Left lobe of liver (tissue), 2 donors: Measurements from ENCODE around the gene ZBTB49. TPM values are rescaled to one million over a fixed set of nuclear protein-coding genes. Genes with fewer than 3 reads are reported as not detected.
"Not testable (repeated sequence)": the region's sequence is repeated elsewhere in the genome, so short reads cannot be mapped to it uniquely, and the experiment has no call there.

Source experiments
- ATAC-seq: fragments of 200-7000 bp; cut with Tn5 transposase; one replicate; pipeline ENCODE4 v1.9.1; 2020; ENCODE audit warnings: mild to moderate bottlenecking, moderate library complexity
- DNase-seq: peaks from one replicate; pipeline ENCODE4 v3.0.0-alpha.2; 2020; ENCODE audit warnings: low spot score
- total RNA-seq: library from RNA; stranded (reverse); gene quantifications from one replicate; pipeline ENCODE4 v1.2.1, GENCODE V29; 2021
- donor health status: DM: no; HTN: no; CAD: no; lungs with moderate emphysema.
- donor health status: DM: no; HTN: yes; CAD: no.

ZBTB49 gene
- total RNA-seq, 1 donor from 2014 or later, result 3.2 TPM

DNA sequence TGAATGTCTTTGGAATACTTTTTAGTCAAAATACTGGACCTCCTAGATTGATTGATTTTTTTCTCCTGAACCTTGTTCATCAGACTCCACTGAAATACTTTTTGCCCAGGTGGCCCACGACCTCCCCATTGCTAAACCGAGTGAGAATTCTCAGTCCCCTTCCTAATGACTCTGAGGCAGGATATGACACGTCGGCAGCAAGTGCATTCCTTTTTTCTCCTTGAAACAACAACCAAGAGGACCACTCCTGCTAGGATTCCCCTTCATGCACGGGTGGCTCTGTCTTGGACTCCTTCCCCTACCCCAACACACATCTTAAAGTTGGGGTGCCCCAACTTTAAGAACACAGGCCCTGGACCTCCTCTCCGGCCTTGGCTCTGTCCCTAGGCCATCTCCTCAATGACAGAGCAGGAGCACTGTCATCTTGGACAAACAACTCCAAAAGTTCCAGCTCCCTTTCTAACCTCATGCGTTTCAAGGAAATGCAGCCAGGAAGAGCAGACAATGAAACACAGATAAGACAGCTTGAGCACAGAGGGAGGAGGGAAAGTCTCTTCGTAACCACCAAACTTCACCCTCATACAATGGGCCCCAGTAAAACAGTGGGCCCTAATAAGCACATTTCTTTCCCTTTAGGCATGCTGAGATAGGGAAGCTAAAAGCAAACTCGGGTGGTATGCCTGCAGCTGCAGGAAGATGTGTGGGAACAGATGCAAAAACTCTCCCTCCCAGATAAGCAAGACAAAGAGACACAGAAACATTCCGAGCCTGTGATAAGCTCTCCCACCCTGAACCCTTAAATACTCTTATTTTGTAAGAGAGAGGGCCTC is 33.9 kb downstream of the ZBTB49 start:
- peak; percentile 48 for ATAC-seq
- no peak for DNase-seq

DNA sequence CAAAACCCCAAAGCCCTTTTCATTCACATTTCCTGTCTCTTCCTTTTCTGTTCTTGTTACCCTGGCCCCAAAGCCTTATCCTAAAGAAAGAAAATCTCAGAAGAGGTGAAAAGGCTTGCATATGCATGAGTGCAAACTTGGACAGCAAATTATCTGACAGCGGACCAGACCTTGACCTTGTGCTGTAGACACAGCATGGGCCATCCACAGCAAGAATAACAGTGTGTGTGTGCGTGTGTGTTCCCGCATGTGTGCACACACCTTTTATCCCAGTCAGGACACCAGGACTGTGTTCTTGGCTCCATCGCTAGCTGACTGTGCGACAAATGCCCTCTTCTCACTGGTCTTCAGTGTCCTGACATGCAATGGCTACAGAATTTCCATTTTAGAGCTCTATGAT is 35.3 kb downstream of the ZBTB49 start:
- ATAC-seq, result no peak
- DNase-seq, result no peak

DNA sequence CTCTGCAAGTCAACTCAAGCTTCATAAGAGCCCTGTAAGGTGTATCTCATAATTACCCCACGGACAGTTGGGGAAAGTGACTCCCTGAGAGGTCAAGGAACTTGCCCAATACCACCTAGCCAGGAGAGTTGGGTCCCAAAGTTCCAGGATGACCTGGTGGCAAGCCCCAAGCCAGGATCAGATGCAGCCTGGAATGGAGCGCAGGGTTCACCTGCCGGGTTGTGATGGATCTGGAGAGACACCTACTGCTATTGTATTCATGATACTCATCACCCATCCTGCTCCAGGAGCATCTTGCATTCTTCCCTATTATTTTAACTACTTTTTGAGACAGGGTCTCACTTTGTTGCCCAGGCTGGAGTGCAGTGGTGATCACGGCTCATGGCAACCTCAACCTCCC is 36.1 kb downstream of the ZBTB49 start:
- ATAC-seq, result no peak
- no peak for DNase-seq

DNA sequence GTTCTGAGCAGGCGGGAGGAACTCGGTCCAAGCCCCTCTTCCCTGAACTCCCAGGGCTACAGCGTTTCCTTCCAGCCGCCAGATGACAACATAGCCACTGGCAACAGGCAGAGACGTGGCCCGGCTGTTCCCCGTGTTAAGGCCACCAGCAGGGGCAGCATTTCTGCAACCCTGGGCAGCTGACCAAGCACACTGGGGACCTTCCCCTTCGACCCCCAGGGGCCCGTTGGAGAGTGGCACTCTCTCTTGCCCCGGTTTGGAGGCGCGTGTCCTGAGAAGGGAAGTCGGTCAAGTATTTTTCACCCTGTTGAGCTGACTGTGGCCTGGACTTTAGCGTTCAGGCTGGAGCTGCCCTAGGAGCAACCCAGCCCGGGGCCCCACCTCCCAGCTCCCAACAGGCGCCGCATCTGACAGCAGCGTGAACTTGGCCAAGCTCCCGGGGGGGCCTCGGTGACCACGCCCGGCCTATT is 37.6 kb downstream of the ZBTB49 start:
- no peak for DNase-seq
- ATAC-seq, result peak; percentile 49

DNA sequence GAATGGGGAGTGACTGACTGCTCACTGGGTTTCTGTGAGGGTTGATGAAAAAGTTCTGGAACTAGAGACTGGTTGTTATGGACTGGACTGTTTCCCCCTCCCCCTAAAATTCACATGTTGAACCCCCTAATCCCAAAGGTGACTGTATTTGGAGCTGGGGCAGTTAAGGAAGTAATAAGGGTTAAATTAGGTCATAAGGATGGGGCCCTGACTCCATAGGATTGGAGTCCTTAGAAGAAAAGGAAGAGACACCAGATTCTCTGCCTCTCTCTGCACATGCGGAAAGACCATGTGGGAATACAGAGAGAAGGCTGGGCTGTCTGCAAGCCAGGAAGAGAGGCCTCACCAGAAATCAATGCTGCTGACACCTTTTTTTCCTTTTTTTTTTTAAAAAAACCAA is 38.2 kb downstream of the ZBTB49 start:
- DNase-seq, result no peak
- ATAC-seq, result no peak

DNA sequence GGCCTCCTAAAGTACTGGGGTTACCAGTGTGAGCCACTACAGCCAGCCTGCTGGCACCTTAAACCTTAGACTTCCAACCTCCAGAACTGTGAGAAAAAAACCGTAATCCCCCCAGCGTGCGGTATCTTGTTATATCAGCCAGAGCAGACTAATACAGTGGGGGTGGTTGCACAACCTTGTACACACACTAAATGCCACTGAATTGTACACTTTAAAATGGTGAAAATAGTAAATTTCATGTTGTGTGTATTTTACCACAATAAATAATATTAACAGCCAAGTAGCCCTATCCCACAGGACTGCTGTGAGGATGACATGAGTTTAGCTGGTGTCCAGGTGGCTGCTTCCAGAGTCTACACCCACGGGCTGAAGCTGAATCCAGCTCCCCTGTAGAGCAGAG is 38.8 kb downstream of the ZBTB49 start:
- DNase-seq, result no peak

DNA sequence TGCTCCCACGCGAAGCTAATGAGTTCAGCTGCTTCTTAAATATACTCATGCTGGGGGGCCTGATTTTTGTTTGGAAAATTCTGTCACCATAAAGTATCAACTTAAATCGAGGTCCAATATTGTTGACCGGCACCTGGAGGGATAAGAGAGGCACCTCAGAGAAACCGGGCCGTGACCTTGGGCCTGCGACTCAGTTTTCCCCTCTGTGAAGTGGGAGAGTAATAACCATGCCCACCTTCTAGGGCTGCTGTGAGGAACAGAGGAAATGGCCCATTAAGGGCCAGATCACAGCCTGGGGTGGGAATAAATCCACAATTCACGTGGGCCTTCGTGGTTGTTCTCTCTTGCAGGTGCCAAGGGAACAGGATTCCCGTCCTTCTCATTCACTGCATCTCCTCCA is 39.4 kb downstream of the ZBTB49 start:
- ATAC-seq, result no peak
- no peak for DNase-seq

More for the DNA sequence above, 38.8 kb downstream of the ZBTB49 start:
- no peak for ATAC-seq

DNA sequence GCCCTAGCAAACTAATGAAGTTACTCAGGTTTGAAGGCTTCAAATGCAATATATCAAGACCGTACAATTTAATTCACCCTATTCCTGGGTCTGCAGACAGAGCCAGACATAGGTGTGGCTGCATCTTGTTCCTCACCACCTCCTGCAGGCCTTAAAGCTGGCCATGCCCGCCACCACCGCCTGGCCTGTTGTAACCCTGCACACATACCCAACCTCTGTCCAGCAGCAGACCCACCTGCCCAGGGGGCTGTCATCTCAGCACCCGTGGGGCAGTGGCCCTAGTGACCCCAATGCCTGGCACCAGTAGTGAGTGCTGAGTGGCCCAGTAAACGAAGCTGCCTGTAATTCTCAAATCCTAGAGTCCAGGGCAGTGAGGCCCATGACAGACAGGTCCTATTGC is 40.7 kb downstream of the ZBTB49 start:
- ATAC-seq (no peak), DNase-seq (no peak)

DNA sequence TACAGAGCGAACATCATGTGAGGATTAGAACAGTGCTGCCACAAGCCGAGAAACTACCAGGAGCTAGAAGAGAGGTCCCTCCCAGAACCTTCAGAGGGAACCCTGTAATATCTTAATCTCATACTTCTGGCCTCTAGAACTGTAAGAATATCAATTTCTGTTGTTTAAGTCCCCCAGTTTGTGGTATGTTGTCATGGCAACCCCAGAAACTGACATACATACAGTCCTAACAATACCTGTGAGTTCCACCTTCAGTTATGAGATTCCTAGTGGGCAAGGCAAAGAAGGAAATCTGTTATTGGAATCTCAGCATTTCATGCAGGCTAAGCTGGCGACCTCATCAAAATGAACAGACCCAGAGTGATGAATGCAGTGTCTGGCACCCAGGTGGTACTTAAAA is 42.5 kb downstream of the ZBTB49 start:
- no peak for DNase-seq
- ATAC-seq, result no peak

DNA sequence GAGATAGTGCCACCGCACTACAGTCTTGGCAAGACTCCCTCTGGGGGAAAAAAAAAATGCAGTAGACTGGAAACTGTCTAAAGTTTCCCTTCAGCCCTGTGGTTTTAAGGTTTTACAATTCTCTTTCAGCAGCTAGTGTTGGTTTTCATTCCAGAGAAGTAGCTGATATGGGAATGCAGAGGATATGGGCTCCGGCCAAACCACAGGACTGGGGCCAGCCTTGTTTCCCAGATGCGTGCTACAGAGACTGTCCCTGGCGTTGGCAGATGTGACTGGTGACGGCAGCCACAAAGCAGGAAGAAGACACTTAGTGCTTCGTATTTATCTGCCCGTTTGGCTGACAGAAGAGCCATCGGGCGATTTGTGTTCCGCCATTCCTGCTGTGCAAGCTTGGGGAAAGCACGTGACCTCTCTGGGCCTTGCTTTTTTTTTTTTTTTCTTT is 43.2 kb downstream of the ZBTB49 start:
- ATAC-seq (peak; percentile 82), DNase-seq (peak; percentile 73)

DNA sequence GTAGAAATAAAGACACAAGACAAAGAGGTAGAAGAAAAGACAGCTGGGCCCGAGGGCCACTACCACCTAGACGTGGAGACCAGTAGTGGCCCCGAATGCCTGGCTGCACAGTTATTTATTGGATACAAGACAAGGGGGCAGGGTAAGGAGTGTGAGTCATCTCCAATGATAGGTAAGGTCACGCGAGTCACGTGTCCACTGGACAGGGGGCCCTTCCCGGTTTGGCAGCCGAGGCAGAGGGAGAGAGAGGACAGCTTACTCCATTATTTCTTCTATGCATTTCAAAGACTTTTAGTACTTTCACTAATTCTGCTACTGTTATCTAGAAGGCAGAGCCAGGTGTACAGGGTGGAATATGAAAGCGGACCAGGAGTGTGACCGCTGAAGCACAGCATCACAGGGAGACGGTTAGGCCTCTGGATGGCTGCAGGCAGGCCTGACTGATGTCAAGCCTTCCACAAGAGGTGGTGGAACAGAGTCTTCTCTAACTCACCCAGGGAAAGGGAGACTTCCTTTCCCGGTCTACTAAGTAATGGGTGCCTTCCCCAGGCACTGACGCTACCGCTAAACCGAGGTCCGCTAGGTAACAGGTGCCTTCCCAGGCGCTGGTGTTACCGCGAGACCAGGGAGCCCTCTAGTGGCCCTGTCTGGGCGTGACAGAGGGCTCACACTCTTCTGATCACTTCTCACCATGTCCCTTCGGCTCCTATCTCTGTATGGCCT is 44.9 kb downstream of the ZBTB49 start:
- DNase-seq (peak; percentile 77), ATAC-seq (peak; percentile 96)

DNA sequence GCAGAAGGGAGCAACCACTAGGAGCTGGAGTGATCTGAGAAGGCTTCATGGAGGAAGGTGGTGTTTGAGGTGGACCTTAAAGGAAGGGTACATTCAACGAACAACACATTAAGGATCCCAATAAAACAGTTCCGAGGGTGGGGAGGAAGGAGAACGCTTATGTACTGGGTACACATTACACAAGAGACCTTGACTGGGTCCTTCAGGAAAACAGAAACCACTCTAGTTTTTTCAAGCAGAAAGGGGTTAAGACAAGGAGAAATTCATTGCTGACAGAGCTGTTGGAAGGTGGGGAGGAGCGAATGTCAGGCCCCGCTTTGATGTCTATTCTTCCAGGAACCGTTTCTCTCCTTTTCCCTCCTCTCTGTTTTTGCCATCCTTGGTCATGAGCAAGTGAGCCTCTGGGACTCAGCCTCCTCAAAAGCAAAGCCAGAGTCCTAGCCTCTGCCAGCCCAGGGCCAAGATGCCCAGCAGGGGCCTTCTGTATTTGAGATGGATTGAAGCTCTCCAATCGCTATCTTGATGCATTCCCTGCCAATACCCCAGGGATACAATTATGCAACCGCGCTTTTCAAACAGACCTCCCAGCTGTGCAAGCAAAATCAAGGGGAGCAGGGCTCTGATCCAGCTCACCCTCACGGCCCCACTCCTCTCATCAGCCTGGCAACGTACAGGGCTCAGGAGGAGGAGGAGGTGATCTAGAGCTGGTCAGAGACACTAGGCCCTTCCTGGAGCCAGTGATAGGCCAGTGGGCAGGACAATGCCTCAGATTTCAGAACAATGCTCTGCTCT is 48.4 kb downstream of the ZBTB49 start:
- no peak for ATAC-seq
- no peak for DNase-seq

DNA sequence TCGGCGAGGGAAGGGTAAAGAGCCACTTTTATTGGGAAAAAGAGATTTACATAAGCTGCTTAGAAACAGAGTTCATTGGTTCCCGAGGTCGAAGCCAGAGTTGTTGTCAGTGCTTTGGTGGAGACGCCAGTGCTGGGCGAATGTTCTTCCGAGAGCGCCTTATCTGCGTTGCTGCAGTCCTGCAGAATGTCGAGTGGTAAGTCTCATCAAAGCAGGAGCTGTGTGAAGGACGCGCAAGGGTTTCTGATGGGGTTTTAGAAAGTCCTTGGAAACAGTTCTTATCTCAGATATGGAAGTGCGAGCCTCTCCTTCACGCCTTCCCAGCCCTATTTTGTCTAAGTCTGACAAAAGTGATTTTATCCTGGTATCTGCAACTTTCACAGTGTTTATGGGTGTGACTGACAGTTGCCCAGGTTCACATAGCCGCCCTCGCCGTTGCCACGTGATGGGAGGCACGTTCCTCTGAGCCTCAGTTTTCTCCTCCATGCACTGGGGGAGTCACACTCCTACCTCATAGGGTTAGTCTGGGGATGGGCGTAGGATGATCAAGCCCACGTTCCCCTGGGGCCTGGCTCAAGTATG is 49.5 kb downstream of the ZBTB49 start:
- no peak for ATAC-seq
- DNase-seq, result no peak

DNA sequence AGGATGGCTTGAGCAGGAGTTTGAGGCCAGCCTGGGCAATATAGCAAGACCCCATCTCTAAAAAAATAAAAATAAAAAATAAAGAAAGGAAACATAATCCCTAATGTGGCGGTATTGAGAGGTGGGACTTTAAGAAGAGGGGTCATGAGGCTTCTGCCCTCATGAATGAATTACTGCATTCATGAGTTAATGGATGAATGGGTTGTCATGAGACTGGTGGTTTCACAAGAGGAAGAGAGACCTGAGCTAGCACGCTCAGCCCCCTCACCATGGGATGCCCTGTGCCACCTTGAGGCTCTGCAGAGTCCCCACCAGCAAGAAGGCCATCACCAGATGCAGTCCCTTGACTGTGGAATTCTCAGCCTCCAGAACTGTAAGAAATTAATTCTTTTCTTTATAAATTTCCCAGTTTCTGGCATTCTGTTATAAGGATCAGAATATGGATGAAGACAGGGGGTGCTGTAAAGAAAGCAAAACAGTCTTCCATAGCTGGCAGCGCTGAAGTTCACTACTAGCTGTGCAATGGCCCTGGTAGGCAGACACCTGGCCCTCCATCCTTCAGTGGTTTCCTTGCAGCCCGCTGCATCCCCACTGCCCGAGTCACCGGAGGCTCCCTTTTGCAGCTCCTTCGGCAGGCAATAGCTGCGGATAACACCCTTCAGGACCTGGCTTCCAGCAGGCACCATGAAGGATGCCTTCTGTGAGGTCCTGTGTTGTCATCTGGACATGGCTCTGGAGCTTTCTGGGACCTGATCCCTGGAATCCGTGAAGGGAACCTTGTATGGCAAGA is 52.0 kb downstream of the ZBTB49 start:
- DNase-seq (no peak), ATAC-seq (no peak)

DNA sequence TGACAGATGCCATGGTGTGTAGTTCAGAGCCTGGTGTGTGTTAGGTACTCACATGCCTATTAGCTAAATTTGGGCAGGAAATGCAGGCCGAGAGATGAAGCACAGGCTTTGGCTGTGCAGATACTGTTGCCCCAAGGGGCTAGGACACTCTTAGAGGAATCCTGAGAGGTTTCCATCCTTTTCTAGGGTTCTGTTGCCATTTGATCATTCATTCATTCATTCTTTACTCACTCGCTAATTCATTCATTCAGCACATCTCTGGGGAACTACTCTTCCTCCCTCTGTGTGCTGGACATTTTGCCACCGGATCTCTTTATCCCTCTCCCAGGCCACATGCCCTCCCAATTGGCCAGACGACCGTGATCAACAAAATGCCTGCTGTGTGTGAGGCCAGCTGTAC is 53.0 kb downstream of the ZBTB49 start:
- ATAC-seq, result no peak
- no peak for DNase-seq

DNA sequence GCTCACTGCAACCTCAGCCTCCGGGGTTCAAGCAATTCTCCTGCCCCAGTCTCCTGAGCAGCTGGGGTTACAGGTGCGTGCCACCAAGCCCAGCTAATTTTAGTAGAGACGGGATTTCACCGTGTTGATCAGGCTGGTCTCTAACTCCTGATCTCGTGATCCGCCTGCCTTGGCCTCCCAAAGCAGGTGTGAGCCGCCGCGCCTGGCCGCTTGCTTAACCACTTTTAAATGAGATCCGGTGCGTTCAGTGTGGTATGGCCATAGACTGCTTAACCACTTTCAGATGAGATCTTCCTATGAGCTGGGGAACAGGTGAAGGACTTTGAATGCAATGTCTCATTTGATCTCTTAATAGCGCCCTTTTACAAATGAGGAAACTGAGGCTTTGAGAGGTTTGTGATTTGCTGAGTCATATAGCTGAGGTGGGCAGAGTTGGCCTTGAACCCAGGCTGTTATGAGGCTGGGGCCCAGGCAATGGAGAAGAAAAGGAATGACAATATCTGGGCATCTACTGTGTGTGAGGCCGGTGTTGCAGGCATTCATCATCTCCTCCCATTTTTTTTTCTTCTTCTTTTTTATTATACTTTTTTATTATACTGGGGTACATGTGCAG is 55.0 kb downstream of the ZBTB49 start:
- no peak for DNase-seq
- ATAC-seq, result no peak

DNA sequence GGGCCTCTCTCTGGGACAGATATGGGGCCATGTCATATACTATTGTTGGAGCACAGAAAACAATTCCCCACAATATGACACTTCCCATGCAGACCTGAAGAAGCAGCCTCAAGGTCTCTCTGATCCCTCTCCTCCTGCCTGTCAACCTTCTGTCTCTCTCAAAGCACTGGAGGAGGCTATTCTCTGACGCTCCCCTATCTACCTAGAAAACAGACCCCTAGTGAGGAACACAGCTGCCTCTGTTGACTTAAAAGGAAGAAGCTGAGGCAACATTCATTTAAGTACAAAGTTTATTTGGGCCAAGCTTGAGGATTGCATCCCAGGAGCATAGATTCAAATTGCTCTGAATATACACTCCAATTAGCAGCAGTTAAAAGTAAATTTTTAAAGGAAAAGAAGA is 57.5 kb downstream of the ZBTB49 start:
- no peak for ATAC-seq

DNA sequence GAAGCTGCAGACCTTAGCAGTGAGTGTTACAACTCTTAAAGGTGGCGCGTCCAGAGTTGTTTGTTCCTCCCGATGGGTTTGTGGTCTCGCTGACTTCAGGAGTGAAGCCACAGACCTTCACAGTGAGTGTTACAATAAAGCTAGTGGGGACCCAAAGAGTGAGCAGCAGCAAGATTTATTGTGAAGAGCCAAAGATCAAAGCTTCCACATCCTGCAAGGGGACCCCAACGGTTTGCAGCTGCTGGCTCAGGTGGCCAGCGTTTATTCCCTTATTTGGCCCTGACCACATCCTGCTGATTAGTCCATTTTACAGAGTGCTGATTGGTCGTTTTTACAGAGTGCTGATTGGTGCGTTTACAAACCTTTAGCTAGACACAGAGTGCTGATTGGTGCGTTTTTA is 58.5 kb downstream of the ZBTB49 start:
- not testable (repeated sequence) for DNase-seq, ATAC-seq

More for the DNA sequence above, 57.5 kb downstream of the ZBTB49 start:
- no peak for DNase-seq

DNA sequence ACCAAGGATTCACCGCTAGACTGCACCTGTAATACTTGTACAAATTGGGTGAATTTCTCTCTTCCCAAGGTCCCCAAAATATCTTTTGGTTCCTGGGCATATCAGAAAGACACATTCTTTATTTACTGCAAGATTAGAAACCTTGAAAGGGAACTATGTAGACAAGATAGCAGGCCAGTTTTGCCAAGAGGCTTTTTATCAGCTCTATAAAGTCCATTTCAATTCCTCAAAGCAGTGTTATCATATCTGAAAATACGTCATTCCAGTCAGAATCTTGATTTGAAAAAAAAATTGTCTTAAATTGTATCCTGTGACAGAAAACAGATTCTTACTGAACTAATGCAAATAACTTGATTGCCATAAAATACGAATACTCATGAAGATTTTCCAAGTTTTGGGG is 59.8 kb downstream of the ZBTB49 start:
- ATAC-seq (no peak), DNase-seq (no peak)

DNA sequence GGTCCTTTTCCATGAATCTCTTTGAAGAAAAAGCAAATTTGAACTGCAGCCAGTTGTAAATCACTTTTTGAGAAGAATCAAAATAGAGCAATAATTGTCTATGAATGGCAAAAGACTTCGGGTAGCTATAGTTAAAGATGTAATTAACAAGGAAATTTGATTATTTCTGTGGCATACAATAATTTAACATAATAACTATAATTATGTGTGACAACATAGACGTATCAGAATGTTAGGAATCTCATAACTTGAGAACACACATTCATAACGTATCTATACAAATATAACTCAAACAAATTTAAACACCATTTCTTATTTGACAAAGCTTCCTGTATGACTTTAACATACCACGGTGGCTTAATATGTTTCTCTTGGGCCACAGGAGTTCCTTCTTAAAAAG is 60.9 kb downstream of the ZBTB49 start:
- ATAC-seq (no peak), DNase-seq (no peak)
